ENCODE data around the gene VPS41. TPM values are rescaled to one million over a fixed set of nuclear protein-coding genes. Genes with fewer than 3 reads are reported as not detected.

VPS41 gene
- total and polyA plus RNA-seq, 11 donors = 6.0 to 55.8 (median 42.8) TPM

DNA sequence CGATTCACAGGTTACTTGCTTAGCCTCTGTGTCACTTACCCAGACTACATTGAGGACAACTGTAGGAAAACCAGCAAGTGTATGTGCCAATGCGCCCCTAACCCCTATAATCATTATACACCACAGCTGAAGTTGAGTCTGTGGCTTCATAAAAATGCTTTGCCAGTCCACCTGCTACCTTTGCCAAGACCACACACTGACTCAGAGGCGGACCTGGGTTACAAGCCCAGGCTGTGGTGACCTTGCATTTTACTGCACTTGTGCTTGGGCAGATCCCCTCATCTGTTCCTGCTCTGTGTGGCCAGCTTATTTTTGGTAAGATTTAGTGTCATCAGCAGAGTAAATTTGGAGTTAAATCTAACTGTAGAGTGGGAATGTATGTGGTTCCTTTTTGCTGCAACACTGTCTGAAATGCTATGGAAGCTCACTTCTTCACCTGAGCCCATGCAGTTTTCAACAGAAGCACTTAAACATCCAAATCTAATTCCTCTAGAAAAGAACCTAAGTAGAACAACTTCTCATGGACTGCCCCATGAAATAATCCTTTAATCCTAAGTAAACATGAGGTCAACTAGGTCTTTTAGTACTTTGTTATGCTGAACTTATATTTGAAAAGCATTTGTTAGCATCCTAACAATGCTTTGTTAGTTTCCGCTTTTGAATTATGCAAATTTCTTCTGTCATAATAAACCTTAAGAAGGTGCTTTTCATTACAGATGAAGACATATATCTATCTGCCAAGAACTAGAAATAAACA lies 181.6 kb downstream of the VPS41 start:
- TF ChIP-seq, protein P1, sequence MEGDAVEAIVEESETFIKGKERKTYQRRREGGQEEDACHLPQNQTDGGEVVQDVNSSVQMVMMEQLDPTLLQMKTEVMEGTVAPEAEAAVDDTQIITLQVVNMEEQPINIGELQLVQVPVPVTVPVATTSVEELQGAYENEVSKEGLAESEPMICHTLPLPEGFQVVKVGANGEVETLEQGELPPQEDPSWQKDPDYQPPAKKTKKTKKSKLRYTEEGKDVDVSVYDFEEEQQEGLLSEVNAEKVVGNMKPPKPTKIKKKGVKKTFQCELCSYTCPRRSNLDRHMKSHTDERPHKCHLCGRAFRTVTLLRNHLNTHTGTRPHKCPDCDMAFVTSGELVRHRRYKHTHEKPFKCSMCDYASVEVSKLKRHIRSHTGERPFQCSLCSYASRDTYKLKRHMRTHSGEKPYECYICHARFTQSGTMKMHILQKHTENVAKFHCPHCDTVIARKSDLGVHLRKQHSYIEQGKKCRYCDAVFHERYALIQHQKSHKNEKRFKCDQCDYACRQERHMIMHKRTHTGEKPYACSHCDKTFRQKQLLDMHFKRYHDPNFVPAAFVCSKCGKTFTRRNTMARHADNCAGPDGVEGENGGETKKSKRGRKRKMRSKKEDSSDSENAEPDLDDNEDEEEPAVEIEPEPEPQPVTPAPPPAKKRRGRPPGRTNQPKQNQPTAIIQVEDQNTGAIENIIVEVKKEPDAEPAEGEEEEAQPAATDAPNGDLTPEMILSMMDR (IDR thresholded peaks at IDR 0.05) = no peak
- no peak for TF ChIP-seq POLR2A (IDR thresholded peaks at IDR 0.05)
- ATAC-seq (no peak), DNase-seq (no peak)
- Histone ChIP-seq H3K4me3 (no peak overlapping the region), H3K9me3 (no peaks in the 10 kb centered on the region), H3K27me3 (no peaks in the 10 kb centered on the region), H3K36me3 (peaks cover 0 to 75% (median 42%) of the 10 kb centered on the region in 9 donors), H3K4me1 (no peaks in the 10 kb centered on the region), H3K27ac (no peak overlapping the region)
- 96 to 100% (median 97%) methylated on average over 4 of the region's 4 CpGs for WGBS, 4 donors
- intact Hi-C loops (cut with DNase I) = no loop called here

DNA sequence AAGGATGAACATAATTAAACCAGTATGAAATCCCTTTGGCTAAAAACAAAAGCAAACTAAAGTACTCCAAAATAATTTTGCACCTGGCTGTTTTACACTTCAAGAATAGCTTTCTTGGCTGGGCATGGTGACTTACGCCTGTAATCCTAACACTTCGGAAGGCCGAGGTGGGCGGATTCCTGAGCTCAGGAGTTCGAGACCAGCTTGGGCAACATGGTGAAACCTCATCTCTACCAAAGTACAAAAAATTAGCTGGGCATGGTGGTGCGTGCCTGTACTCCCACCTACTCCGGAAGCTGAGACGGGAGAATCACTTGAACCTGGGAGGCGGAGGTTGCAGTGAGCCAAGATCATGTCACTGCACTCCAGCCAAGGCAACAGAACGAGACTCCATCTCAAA lies 185.7 kb downstream of the VPS41 start:
- no peaks in the 10 kb centered on the region for H3K4me1 ChIP-seq
- no peak for DNase-seq
- ATAC-seq = no peak
- no peaks in the 10 kb centered on the region for H3K27me3 ChIP-seq
- intact Hi-C loops (cut with DNase I) = no loop called here
- no peak overlapping the region for H3K27ac ChIP-seq
- 95 to 99% (median 96%) methylated on average over 10 of the region's 10 CpGs for WGBS, 4 donors
- no peak for TF ChIP-seq POLR2A (IDR thresholded peaks at IDR 0.05)
- TF ChIP-seq, protein P1 (IDR thresholded peaks at IDR 0.05) = no peak
- H3K9me3 ChIP-seq = no peaks in the 10 kb centered on the region
- H3K36me3 ChIP-seq = peaks cover 0 to 60% (median 46%) of the 10 kb centered on the region in 9 donors
- no peak overlapping the region for H3K4me3 ChIP-seq

DNA sequence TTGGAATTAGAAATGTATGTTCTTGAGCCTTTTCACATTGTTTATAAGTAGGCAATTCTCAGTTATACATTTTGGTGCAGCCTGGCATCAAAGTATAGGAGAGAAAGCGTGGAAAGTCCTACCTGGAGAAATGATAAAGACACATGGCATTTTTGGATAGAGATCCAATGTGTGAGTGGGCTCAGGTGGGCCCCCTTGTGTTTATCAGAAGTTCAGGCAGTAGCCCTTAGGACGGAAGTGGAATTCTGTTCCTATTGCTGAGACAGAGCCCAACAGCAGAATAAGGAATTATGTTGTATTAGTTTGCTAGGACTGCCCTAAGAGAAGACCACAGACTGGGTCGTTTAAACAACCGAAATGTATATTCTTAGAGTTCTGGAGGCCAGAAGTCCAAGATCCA lies 192.6 kb downstream of the VPS41 start:
- no peak for DNase-seq

DNA sequence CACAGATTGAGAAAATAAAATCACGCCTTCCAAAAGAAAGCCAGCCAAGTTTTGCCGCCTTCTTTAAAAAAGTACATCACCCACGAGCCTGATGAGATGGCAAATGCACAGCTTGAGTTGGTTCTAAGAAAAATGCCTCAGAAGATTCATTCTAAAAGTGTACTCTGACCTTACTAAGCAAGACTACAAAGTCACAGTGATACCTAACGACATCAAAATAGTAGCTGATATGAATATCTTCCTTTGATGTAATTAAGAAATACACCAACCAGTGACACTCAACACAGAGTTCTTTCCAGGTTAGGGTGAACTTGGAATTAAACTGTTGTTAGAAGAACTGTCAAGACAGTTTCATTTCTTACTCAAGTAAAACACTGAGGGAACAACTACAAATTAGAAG lies 199.9 kb downstream of the VPS41 start:
- intact Hi-C loops (cut with DNase I) = no loop called here
- no peaks in the 10 kb centered on the region for H3K36me3 ChIP-seq
- DNase-seq = no peak
- H3K27ac ChIP-seq = no peak overlapping the region
- no peak overlapping the region for H3K4me3 ChIP-seq
- ATAC-seq = no peak
- H3K27me3 ChIP-seq = no peaks in the 10 kb centered on the region
- no peaks in the 10 kb centered on the region for H3K4me1 ChIP-seq
- peaks cover 0 to 4% (median 0%) of the 10 kb centered on the region in 12 donors for H3K9me3 ChIP-seq
- 72 to 79% (median 78%) methylated on average over 4 of the region's 4 CpGs for WGBS, 4 donors
- TF ChIP-seq, protein P1 (IDR thresholded peaks at IDR 0.05) = no peak
- no peak for TF ChIP-seq POLR2A (IDR thresholded peaks at IDR 0.05)

More for the DNA sequence above, 192.6 kb downstream of the VPS41 start:
- whole genome bisulfite sequencing, 4 donors = 80 to 93% (median 84%) methylated on average over 4 of the region's 4 CpGs
- Histone ChIP-seq H3K4me1 (no peaks in the 10 kb centered on the region), H3K27ac (no peak overlapping the region), H3K36me3 (peaks cover 0 to 6% (median 0%) of the 10 kb centered on the region in 9 donors), H3K4me3 (no peak overlapping the region), H3K9me3 (peaks cover 0 to 15% (median 5%) of the 10 kb centered on the region in 12 donors), H3K27me3 (no peaks in the 10 kb centered on the region)
- no peak for TF ChIP-seq POLR2A (IDR thresholded peaks at IDR 0.05)
- TF ChIP-seq, protein P1 (IDR thresholded peaks at IDR 0.05) = no peak
- intact Hi-C loops (cut with DNase I) = no loop called here
- ATAC-seq = no peak
